ENCODE measurements around the gene ALG2.
A peak's percentile ranks its signal among the peaks of the same experiment; 100 is the strongest.
"Not testable (repeated sequence)": the region's sequence is repeated elsewhere in the genome, so short reads cannot be mapped to it uniquely, and the experiment has no call there.

ALG2 gene

GRCh38 chr9:99238331-99238730 lies 16.6 kb upstream of the ALG2 start:
- DNase-seq = no peak

GRCh38 chr9:99237849-99238248 lies 16.1 kb upstream of the ALG2 start:
- not testable (repeated sequence) for DNase-seq

GRCh38 chr9:99237356-99237755 lies 15.6 kb upstream of the ALG2 start:
- DNase-seq = no peak

GRCh38 chr9:99235926-99236634 lies 14.3 kb upstream of the ALG2 start:
- DNase-seq = no peak

GRCh38 chr9:99235069-99235468 lies 13.3 kb upstream of the ALG2 start:
- DNase-seq = no peak

GRCh38 chr9:99234618-99235017 lies 12.9 kb upstream of the ALG2 start:
- DNase-seq = no peak

- peak in 1 of 56 donors; percentile 11 for DNase-seq
Observed at GRCh38 chr9:99231711-99232110, 10.0 kb upstream of the ALG2 start.

GRCh38 chr9:99230206-99230605 lies 8.5 kb upstream of the ALG2 start:
- DNase-seq = no peak

GRCh38 chr9:99226054-99226453 lies 4.3 kb upstream of the ALG2 start:
- DNase-seq = no peak

GRCh38 chr9:99224445-99224844 lies 2.7 kb upstream of the ALG2 start:
- DNase-seq = no peak

- no peak for DNase-seq
Observed at GRCh38 chr9:99222416-99223270, 901 bp upstream of the ALG2 start.

GRCh38 chr9:99221266-99221620 lies 499 bp downstream of the ALG2 start:
- no peak for DNase-seq

- no peak for DNase-seq
Observed at GRCh38 chr9:99220011-99220410, 1.7 kb downstream of the ALG2 start.

- no peak for DNase-seq
Observed at GRCh38 chr9:99216073-99216472, 5.7 kb downstream of the ALG2 start.

- DNase-seq = no peak
Observed at GRCh38 chr9:99213197-99213596, 8.5 kb downstream of the ALG2 start.

- DNase-seq = no peak
Observed at GRCh38 chr9:99211746-99212145, 10.0 kb downstream of the ALG2 start.

- no peak for DNase-seq
Observed at GRCh38 chr9:99210572-99210971, 11.2 kb downstream of the ALG2 start.

- peak in 1 of 56 donors; percentile 11 for DNase-seq
Observed at GRCh38 chr9:99201603-99202002, 20.1 kb downstream of the ALG2 start.

- DNase-seq = no peak
Observed at GRCh38 chr9:99199938-99200539, 21.7 kb downstream of the ALG2 start.

GRCh38 chr9:99197987-99198386 lies 23.8 kb downstream of the ALG2 start:
- DNase-seq = peak in 6 of 56 donors; percentile 2 to 25 (median 12)

- no peak for DNase-seq
Observed at GRCh38 chr9:99197124-99197630, 24.6 kb downstream of the ALG2 start.

GRCh38 chr9:99196484-99196883 lies 25.3 kb downstream of the ALG2 start:
- not testable (repeated sequence) for DNase-seq
